Ishikawa (cell line): ENCODE measurements around the gene MTUS2.

Experiments
- CEBPB ChIP-seq: IDR thresholded peaks from 2 replicates; pipeline ENCODE4 v1.6.1; 2012
- CREB1 ChIP-seq: IDR thresholded peaks from 2 replicates; pipeline ENCODE4 v1.6.1; 2012; ENCODE audit warnings: low read depth
- EGR1 ChIP-seq: IDR thresholded peaks from 2 replicates; pipeline ENCODE4 v1.6.1; 2012
- EP300 ChIP-seq: IDR thresholded peaks from 2 replicates; pipeline ENCODE4 v1.6.1; 2012; ENCODE audit warnings: borderline replicate concordance
- FOXM1 ChIP-seq: IDR thresholded peaks from 2 replicates; pipeline ENCODE4 v1.6.1; 2012; ENCODE audit warnings: low read depth, borderline replicate concordance
- MAX ChIP-seq: IDR thresholded peaks from 2 replicates; pipeline ENCODE4 v1.6.1; 2012
- NFIC ChIP-seq: IDR thresholded peaks from 2 replicates; pipeline ENCODE4 v1.6.1; 2012
- RAD21 ChIP-seq: IDR thresholded peaks from 2 replicates; pipeline ENCODE4 v1.6.1; 2012; ENCODE audit warnings: low read depth
- REST ChIP-seq: IDR thresholded peaks from 2 replicates; pipeline ENCODE4 v1.6.1; 2012; ENCODE audit warnings: low read depth, mild to moderate bottlenecking
- TAF1 ChIP-seq: IDR thresholded peaks from 2 replicates; pipeline ENCODE4 v1.6.1; 2012; ENCODE audit warnings: low read depth, mild to moderate bottlenecking
- TCF12 ChIP-seq: IDR thresholded peaks from 2 replicates; pipeline ENCODE4 v1.6.1; 2012; ENCODE audit warnings: low read depth
- TEAD4 ChIP-seq: IDR thresholded peaks from 2 replicates; pipeline ENCODE4 v1.6.1; 2012
- USF1 ChIP-seq: IDR thresholded peaks from 2 replicates; pipeline ENCODE4 v1.6.1; 2012
- YY1 ChIP-seq: IDR thresholded peaks from 2 replicates; pipeline ENCODE4 v1.6.1; 2012; ENCODE audit warnings: low read depth
- ZBTB7A ChIP-seq: IDR thresholded peaks from 2 replicates; pipeline ENCODE4 v1.6.1; 2012; ENCODE audit warnings: low read depth

Gene MTUS2

GRCh38 chr13:29131159-29131558 is 311.0 kb downstream of the MTUS2 start:
- TF ChIP-seq CEBPB = no peak
- TF ChIP-seq ZBTB7A = no peak
- no peak for TF ChIP-seq EGR1
- no peak for TF ChIP-seq FOXM1
- TF ChIP-seq RAD21 = no peak
- no peak for TF ChIP-seq MAX
- TF ChIP-seq CREB1 = no peak
- no peak for TF ChIP-seq REST
- TF ChIP-seq TAF1 = no peak
- TF ChIP-seq YY1 = no peak
- no peak for TF ChIP-seq USF1
- no peak for TF ChIP-seq TEAD4
- TF ChIP-seq NFIC = no peak
- no peak for TF ChIP-seq EP300
- TF ChIP-seq TCF12 = no peak

GRCh38 chr13:29131881-29132668 is 311.9 kb downstream of the MTUS2 start:
- no peak for TF ChIP-seq ZBTB7A
- no peak for TF ChIP-seq TAF1
- no peak for TF ChIP-seq CEBPB
- TF ChIP-seq EGR1 = no peak
- no peak for TF ChIP-seq USF1
- no peak for TF ChIP-seq NFIC
- no peak for TF ChIP-seq EP300

- no peak for TF ChIP-seq FOXM1
- TF ChIP-seq MAX = no peak
- TF ChIP-seq RAD21 = no peak
- no peak for TF ChIP-seq TEAD4
- no peak for TF ChIP-seq YY1
- TF ChIP-seq TCF12 = no peak
- TF ChIP-seq NFIC = no peak
- no peak for TF ChIP-seq EGR1
- no peak for TF ChIP-seq ZBTB7A
- TF ChIP-seq REST = no peak
- TF ChIP-seq CEBPB = no peak
- TF ChIP-seq USF1 = no peak
- TF ChIP-seq EP300 = no peak
- no peak for TF ChIP-seq CREB1
- no peak for TF ChIP-seq TAF1
Measured at GRCh38 chr13:29136341-29136740, 316.2 kb downstream of the MTUS2 start.

GRCh38 chr13:29137016-29137415 is 316.9 kb downstream of the MTUS2 start:
- TF ChIP-seq CEBPB (no peak), TCF12 (no peak), EGR1 (no peak), ZBTB7A (no peak), FOXM1 (no peak), USF1 (no peak), TAF1 (no peak), REST (no peak), MAX (no peak)
